RWPE1 (cell line): ENCODE measurements around the gene RBFOX1.

Source experiments
- CTCF ChIA-PET: fragments of 350-600 bp; sonication (Branson Sonifier 250); formaldehyde crosslinking; extraction: SDS; loops from one replicate; lab custom pipeline; 2021; lab: Yijun Ruan, JAX
- POLR2A ChIA-PET: fragments of 400-600 bp; formaldehyde crosslinking; extraction: SDS; loops from one replicate; lab custom pipeline; 2020; ENCODE audit warnings: antibody characterized with exemption; ENCODE audit not compliant: low non-redundant PET; lab: Yijun Ruan, JAX
- DNase-seq: peaks from one replicate; pipeline ENCODE4 v3.0.0; 2012; ENCODE audit warnings: low spot score
- H3K27ac ChIP-seq: fragments of 450-650 bp; 2 replicates; pipeline ENCODE4 v1.5.1; 2017
- CTCF ChIP-seq: fragments of 450-650 bp; conservative IDR thresholded peaks from 2 replicates; pipeline ENCODE4 v1.5.1; 2017; ENCODE audit warnings: low read depth, mild to moderate bottlenecking

The RBFOX1 gene

GRCh38 chr16:7653746-7654461, 321.3 kb downstream of the RBFOX1 start:
- ChIA-PET POLR2A (no interaction called here), CTCF (no interaction called here)
- TF ChIP-seq CTCF: no peak
- H3K27ac ChIP-seq: no peak overlapping the region
- DNase-seq: no peak

GRCh38 chr16:7675628-7676027, 343.0 kb downstream of the RBFOX1 start:
- TF ChIP-seq CTCF: no peak
- DNase-seq: no peak
- CTCF ChIA-PET: no interaction called here
- no peak overlapping the region for H3K27ac ChIP-seq
- POLR2A ChIA-PET: no interaction called here

GRCh38 chr16:7680296-7680695, 347.7 kb downstream of the RBFOX1 start:
- no peak for DNase-seq
- POLR2A ChIA-PET: no interaction called here
- CTCF ChIA-PET: no interaction called here
- no peak overlapping the region for H3K27ac ChIP-seq
- no peak for TF ChIP-seq CTCF

- ChIA-PET CTCF (no interaction called here), POLR2A (no interaction called here)
- no peak for TF ChIP-seq CTCF
- no peak for DNase-seq
- H3K27ac ChIP-seq: no peak overlapping the region
These were observed 356.2 kb downstream of the RBFOX1 start for GRCh38 chr16:7688811-7689210.

GRCh38 chr16:7689234-7689633, 356.6 kb downstream of the RBFOX1 start:
- CTCF ChIA-PET: no interaction called here
- no peak for DNase-seq
- no peak overlapping the region for H3K27ac ChIP-seq
- POLR2A ChIA-PET: no interaction called here
- no peak for TF ChIP-seq CTCF

GRCh38 chr16:7691533-7691932, 358.9 kb downstream of the RBFOX1 start:
- no peak for DNase-seq
- ChIA-PET POLR2A (no interaction called here), CTCF (no interaction called here)
- no peak for TF ChIP-seq CTCF
- H3K27ac ChIP-seq: no peak overlapping the region

GRCh38 chr16:7703672-7704071, 371.0 kb downstream of the RBFOX1 start:
- no peak for TF ChIP-seq CTCF
- POLR2A ChIA-PET: no interaction called here
- CTCF ChIA-PET: no interaction called here
- DNase-seq: no peak
- no peak overlapping the region for H3K27ac ChIP-seq
